Ishikawa (cell line): Measurements from ENCODE around the gene TMEM131.

Source experiments
- CREB1 ChIP-seq: IDR thresholded peaks from 2 replicates; pipeline ENCODE4 v1.6.1; 2012; ENCODE audit warnings: low read depth
- YY1 ChIP-seq: IDR thresholded peaks from 2 replicates; pipeline ENCODE4 v1.6.1; 2012; ENCODE audit warnings: low read depth

DNA sequence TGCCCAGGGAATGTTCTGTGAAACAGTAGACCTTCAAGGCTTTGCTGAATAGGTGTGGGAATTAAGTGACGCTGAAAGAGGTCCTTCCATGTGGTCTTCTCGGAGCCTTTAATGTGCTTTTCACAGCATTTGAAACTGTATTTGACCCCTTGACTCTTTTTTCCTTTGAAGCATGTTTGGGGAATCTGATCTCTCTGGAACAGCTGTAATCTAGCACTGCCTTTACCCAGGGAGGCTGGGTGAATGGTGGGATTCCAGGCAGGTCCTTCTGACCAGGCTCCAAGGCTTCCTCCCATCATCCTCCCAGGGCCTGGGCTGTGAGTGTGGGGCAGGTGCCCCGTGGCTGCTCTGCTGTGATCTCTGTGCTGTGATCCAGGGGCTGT, 278.1 kb downstream of the TMEM131 start:
- TF ChIP-seq CREB1 (no peak), YY1 (no peak)
